Right renal pelvis (tissue), 4 donors: ENCODE measurements around the gene SMAGP. TPM values are rescaled to one million over a fixed set of nuclear protein-coding genes. Genes with fewer than 3 reads are reported as not detected.
"Not testable (repeated sequence)": the region's sequence is repeated elsewhere in the genome, so short reads cannot be mapped to it uniquely, and the experiment has no call there.

Source experiments
- DNase-seq, 4 donors: peaks; one replicate each; pipeline ENCODE4 v3.0.0-alpha.2; 2013; ENCODE audit warnings: low read depth in 4 of 4, low spot score in 3 of 4, missing footprints in 1 of 4
- polyA plus RNA-seq, 4 donors: library from polyadenylated mRNA; unstranded; fragments of 120-200 nt; gene quantifications; one replicate each; pipeline ENCODE4 v1.2.1, GENCODE V29; 2013; ENCODE audit not compliant: insufficient read length in 4 of 4

Gene SMAGP
- polyA plus RNA-seq, 4 donors = 19.9 to 26.1 (median 22.0) TPM

DNA sequence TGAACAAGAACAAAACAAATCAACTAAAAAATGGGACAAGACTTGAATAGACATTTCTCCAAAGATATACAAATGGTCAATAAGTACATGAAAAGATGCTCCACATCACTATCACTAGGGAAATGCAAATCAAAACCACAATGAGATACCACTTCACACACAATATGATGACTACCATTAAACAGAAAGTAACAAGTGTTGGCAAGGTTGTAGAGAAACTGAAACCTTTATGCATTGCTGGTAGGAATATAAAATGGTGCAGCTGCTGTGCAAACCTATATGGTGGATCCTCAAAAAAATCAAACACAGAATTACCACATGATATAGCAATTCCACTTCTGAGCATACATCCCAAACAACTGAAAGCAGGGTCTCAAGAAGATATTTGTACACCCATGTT, 5.2 kb downstream of the SMAGP start:
- DNase-seq = no peak

DNA sequence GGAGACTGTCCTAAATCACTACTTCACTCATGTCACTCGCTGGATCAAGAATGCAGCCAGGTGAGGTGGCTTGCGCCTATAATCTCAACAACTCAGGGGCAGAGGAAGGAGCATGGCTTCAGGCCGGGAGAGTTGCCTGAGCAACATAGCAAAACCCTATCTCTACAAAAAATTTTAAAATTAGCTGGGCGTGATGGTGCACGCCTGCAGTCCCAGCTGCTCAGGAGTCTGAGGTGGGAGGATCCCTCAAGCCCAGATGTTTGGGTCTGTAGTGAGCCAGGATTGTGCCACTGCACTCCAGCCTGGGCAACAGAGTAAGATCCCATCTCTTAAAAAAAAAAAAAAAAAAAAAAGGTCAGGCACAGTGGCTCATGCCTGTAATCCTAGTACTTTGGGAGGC, 5.9 kb downstream of the SMAGP start:
- no peak for DNase-seq

DNA sequence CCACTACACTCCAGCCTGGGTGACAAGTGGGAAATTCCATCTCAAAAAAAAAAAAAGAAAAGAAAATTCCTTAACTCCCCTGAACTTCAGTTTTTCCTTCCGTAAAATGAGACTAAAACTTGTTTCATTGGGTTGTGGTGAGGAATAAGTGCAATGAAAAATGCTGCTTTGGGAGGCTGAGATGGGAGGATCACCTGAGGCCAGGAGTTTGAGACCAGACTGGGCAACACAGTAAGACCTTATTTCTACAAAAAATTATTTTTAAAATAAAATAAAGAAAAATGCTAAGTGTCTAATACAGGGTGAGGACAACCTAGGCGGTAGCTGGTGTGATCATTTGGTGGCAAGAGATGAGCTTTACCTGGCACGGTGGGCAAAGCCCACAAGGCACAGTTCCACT, 6.9 kb downstream of the SMAGP start:
- no peak for DNase-seq

DNA sequence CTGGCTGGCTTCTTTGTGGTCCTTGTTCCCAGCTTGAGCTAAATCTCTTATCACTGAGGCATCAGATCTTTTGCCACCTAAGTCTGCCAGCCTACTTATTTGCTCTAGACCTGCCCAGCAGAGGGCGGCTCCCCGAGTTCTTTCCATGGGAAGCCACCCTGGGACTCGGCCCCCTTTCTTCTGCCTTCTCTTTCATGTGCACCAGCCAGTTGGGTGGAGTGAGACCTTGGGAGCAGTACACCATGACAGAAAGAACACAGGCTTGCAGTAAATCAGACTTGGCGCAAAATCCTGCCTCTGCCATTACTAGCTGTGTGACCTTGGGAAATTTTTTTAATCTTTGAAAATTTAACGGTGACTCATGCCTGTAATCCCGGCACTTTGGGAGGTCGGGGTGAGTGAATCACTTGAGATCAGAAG, 7.4 kb downstream of the SMAGP start:
- DNase-seq = no peak

DNA sequence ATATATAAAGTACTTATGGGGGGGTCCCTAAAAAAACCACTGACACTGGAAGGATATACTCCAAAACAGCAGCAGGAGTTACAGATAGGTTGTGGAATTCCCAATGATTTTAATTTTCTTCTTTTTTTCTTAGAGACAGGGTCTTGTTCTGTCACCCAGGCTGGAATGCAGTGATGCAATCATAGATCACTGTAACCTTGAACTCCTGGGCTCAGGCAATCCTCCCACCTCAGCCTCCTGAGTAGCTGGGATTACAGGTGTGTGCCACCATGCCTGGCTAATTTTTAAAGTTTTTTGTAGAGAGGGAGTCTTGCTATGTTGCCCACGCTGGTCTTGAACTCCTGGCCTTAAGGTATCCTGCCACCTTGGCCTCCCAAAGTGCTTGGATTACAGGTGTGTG, 10.6 kb downstream of the SMAGP start:
- DNase-seq = not testable (repeated sequence)

DNA sequence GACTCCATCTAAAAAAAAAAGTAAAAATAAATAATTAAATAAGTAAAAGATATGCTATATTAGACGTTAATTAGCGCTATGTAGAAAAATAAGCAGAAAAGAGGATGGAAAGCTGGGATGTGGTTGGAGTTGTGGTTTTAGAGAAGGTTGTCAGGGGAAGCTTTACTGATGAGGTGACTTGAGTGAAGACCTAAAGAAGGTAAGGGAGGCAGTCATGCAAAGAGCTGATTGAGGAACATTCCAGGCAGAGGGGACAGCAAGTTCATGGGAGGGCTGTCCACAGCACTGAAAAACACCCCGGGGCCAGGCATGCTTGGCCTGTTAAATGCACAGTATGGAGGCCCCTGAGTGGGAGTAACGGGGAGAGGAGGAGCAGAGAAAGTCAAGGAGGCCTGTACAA, 15.7 kb downstream of the SMAGP start:
- DNase-seq = no peak

DNA sequence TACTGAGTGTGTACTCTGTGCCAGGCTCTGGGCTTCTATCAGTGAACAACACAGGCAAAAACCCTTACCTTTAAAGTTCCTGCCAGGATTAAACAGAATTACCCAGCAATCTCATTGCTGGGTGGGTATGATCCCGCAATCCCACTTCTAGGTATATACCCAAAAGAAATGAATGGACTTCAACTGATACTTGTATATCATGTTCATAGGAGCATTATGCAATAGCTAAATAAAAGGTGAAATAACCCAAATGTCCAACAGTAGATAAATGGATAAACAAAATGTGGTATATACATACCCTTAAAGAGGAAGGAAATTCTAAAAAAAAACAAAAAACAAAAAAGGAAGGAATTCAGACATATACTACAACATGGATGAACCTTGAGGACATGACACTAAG, 16.9 kb downstream of the SMAGP start:
- DNase-seq = no peak

DNA sequence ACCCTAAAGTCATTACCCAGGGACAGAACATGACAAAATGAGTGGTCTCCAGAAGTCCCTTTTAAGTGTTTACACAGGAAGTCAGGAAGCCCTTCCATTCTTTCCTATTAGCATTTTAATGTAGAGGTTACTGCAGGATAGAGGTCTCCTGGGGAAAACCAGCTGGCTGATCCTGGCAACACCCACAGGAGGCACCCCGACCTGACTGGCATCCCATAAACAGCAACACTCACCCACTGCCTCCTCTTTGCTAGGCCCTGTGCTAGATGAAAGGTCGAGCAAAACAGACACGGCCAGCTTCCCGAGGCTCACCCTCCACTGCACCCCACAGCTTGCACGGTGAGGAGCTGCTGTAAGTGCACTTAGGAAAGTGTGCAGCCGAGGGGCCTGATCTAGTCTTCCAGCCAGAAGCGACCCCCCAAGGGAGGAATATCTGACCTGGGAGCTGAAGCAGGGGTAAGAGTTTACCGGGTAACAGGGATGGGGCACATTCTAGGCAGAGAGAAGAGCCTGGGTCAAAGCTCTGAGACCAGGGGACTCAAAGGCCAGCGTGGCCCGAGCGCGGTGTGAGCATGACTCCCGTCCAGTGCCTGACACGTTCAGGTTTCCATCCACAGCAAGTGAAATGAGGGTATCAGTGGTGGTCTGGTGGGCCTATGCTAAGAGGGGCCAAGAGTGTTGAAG, 22.6 kb downstream of the SMAGP start:
- no peak for DNase-seq

DNA sequence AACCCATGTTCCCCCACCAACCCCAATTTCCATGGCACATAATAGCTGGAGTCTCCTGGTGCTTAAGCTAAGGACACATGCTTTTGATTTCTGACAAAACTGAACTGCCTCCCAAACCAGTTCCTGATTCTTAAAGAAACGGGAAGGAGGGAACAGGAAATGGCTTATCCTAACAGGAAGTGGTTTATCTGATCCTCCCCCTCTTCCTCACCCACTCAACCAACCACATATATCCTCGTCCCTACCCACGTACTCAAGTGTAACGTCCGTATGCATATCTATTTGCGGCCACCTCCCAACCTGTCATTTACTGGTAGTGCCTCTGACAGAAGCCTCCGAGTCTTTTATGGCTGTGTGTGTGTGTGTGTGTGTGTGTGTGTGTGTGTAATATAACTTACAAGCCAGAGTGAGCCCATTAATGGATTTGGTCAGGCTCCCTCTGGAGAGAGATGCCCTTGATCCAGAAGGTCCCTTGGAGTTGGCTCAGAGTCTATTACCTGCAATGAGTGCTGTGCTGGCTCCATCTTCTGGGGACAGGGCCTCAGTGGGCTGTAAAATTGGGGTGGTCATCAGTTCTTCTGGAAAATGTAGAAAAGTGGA, 23.9 kb downstream of the SMAGP start:
- DNase-seq = no peak

DNA sequence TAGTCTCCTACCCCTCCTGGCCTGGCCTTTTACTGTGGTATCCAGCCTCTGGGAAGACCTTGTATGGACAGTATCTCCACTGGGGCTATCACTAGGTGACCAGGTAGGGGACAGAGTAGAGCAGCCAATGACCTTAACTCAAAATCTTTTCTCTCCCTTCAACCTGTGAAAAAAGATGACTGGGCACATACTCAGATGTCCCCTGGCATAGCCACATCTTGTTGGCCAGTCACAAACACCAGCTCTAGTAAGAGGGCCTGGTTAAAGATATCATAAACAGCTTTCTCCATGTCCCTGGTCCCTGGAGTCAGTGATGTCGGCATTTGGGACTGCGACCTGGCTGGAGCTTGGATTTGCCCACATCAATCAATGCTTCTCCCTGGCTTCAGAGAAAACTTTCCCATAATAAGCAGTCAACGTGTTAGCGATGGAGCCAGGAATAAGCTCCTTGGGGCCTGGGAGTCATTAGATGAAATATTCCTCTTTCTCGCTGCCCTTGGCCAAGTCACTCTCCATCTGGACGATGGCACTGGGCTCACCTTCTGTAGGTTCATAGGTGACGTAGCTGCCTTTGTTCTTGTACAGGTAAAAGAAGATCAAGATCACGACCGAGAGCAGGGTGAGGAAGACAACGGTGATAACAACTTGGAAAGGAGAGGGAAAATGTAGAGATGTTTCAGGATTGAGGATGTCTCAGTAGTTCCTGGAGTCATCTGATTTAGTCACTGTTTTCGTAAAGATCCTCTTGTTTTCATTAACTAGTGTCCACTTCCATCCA, 24.6 kb downstream of the SMAGP start:
- no peak for DNase-seq

DNA sequence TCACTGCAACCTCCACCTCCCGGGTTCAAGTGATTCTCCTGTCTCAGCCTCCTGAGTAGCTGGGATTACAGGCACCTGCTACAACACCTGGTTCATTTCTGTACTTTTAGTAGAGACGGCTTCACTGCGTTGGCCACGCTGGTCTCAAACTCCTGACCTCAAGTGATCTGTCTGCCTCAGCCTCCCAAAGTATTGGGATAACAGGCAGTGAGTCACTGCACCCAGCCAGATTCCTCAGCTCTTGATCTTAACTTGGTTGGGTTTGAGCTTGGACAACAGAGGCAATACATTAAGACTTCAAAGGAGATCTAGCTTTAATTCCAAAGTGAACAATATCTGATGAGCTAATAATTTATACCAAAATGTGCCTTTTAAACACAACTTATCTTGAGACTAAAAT, 25.9 kb downstream of the SMAGP start:
- DNase-seq = no peak

DNA sequence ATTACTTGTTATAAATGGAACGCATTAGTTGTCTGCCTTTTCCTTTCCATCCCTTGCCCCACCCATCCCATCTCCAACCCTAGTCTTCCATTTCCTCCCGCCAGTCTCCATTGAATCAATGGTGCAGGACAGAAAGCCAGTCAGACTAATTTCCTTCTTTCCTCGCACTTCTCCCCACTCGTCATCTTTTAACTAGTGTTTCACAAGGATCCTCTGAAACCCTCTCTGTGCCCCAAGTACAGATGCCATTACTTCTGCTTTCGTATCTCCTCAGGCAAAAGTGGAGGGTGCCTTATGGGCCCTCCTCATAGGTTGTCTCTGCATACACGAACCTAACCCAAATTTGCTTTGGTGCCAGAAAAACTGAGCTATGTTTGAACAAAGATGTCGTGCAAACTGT, 27.3 kb downstream of the SMAGP start:
- DNase-seq = no peak

DNA sequence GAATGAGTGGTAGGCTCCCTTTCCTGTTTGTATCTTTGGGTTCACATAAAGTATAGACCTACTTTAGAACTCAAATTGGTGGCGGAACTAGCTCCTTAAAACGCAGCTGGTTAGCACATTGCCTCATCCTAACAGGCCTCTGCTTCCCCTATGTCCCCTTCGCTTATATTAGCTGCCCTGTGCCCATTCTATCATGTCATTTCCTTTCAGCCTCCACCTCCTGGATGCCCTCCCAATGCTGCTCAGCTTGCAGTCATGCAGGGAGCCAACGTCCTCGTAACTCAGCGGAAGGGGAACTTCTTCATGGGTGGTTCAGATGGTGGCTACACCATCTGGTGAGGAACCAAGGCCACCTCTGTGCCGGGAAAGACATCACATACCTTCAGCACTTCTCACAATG, 28.1 kb downstream of the SMAGP start:
- DNase-seq = no peak

DNA sequence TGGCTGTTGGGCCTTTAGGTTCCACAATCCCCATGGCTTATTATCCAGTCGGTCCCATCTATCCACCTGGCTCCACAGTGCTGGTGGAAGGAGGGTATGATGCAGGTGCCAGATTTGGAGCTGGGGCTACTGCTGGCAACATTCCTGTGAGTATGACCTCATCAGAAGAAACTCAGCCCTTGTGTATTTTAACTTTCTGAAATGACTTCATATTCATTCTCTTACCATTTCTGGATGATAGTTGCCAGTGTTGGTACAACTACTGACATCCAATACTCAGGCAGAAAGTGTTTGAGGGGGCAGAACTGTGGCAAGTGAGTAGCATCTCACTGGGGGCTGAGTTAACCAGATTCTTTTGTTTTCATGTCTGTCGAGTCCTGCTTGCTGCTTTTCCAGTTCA, 29.2 kb downstream of the SMAGP start:
- DNase-seq = no peak

DNA sequence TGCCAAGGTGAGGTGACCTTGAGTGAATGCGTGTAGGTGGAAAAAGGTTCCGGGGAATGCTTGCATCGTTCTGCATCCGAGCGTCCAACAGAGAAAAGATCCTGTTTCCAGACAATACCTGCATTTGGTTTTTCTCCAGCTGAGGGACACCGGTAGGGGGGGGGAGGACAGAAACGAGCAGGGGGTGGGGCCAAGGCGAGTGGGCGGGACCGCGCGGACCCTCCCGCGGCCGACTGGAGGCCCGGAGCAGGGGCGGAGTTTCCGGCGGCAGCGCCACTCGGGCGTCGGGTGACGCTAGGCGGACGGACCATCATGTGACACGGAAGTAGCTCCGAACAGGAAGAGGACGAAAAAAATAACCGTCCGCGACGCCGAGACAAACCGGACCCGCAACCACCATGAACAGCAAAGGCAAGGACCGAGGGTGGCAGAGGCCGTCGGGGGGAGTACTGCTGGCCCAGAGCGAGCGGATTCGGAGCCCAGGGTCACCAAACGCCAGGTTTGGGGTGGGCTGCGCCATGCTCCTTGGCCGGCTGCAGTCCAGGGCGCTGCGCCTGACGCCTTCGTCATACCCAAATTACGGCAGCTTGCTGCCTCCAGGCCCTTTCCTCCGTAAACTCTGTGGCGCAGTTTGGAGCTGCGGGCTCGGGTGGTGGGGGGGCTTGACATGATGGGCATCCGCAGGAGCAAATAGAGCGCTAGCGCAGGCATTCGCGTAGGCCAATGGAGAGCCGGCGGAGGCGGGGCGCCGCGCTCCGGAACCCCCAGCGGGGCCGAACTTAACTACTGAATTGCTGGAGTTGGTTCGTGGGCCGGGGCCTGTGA, 31.5 kb downstream of the SMAGP start, which contains the start of gene DAZAP2:
TSS of gene DAZAP2 (plus strand) at position 317 of the 825 bp plus-strand sequence. CDS start at position 399, 82 bp downstream.
- DNase-seq = peak; percentile 88 to 92 (median 90)

DNA sequence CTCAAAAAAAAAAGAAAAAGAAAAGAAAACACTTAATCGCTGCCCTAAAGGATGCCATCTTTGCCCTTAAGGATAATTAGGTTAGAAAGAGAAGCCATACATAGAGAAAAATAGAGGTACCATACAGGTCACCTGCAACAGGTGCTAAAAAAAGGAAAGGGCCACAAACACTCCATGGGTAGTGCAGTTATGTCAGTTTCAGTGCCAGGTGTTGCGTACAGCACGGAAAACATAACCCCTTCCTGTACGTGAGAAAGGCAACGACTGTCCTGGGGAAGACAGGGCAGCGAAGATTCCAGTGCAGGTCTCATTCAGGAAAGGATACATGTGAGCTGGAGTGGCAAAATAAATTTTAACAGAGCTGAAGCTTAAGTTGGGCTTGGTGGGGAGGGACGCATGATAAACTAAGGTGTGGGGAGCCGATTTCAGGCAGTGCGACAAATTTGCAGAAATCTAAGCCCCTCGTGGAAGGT, 32.1 kb downstream of the SMAGP start:
- DNase-seq = no peak

DNA sequence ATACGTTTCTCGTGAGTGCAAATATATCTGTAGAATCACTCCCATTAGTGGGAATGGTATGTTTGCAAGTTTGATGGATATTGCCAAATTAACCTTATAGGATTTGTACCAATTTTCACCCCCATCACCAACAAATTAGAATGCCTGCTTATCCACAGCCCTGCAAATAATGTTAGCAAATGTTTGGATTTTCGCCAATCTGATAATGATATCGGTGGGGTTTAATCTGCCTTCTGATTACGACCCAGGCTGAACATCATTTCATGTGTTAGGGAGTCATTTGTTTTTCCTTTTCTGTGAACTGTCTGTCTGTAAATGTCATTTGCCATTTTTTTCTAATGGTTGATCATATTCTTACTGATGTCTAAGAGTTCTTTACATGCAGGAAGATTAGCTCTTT, 35.7 kb downstream of the SMAGP start:
- no peak for DNase-seq

DNA sequence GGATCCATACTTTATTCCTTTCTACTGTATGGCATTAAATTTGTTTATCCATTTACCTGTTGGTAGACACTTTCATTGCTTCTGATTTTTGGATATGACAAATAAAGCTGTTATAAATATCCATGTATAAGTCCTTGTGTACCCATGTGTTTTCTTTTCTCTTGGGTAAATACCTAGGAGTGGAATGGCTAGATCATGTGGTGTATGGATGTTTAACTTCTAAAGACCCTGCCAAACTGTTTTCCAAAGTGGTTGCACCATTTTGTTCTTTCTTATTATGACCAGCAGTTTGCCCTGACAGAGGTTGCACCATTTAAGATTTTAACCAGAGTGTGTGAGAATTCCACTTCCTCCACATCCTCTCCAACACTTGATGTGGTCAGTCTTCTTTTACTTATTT, 37.6 kb downstream of the SMAGP start:
- DNase-seq = no peak

DNA sequence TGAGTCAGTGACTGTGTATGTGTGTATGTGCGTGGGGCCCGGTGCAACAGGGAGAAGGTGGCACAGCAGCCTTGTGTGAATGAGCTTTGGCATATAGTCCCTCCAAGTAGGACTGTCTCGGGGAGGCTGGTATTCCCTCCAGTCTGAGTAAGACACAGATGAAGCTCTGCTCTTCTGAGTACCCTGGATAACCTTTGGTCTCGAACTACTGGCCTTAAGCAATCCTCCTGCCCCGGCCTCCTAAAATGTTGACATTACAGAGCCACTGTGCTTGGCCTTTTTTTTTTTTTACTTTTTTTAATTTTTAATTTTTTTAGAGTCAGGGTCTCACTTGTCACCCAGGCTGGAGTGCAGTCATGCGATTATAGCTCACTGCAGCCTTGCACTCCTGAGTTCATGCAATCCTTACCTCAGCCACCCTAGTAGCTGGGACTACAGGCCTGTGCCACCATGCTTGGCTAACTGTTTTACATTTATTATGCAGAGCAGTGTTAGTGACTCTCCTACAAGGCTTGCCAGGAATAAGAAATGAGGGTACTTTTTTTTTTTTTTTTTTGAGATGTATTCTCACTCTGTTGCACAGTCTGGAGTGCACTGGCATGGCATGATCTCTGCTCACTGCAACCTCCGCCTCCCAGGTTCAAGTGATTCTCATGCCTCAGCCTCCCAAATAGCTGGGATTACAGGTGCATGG, 41.0 kb downstream of the SMAGP start:
- no peak for DNase-seq

DNA sequence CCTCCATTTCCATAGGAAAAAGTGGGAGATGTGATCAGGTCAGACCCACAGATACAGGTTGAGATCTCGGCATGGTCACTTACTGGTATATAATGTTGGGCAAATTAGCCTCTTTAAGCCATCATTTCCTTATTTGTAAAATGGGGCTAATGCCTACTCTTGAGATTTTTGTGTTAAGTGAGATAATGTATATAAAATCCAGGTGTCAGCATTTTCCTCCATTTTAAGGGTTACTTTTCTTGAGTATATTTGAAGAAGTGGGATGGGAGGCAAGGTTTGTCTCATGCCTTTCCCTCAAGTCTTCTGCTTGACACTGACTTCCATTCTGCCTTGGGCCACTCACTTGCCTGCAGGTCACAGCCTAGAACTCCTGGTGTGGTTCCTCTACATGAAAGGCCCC, 42.3 kb downstream of the SMAGP start:
- DNase-seq = no peak
